RPMI7951 (cell line): ENCODE results near the gene NPC1. TPM values are rescaled to one million over a fixed set of nuclear protein-coding genes. Genes with fewer than 3 reads are reported as not detected.
"Not testable (repeated sequence)": the region's sequence is repeated elsewhere in the genome, so short reads cannot be mapped to it uniquely, and the experiment has no call there.

Experiments
- DNase-seq: peaks from one replicate; pipeline ENCODE4 v3.0.0-alpha.2; 2012; ENCODE audit warnings: low read depth
- total RNA-seq: library from RNA; depleted of rRNA; stranded (reverse); fragments of >200 nt; shearing (Covaris generic); gene quantifications from 2 replicates; pipeline ENCODE4 v1.2.3, GENCODE V29; 2014

NPC1 gene
- total RNA-seq, 1 experiment from 2014 or later = 17.9 TPM

GRCh38 chr18:23609390-23610023 lies 23.2 kb upstream of the NPC1 start:
- DNase-seq = no peak

- no peak for DNase-seq
Measured at GRCh38 chr18:23608211-23608610, 21.9 kb upstream of the NPC1 start.

- DNase-seq = no peak
Measured at GRCh38 chr18:23605941-23606340, 19.6 kb upstream of the NPC1 start.

DNA sequence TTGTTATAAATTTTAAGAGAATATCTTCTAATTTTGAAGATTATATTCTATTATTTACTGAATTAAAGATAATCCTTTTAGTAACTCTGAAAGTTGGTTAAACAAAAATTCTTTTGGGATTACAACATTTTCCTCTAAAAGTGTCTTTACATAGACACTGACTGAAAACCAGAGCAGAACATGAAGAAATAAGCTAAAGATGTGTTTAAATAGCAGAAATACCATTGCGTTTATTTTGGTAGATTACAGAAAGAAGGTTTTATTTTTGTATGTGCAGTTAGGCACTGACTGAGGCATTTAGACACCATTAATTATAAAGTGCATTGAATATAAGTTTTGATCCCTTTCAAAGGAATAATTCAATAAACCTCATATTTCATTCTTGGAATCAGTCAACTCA lies 13.5 kb upstream of the NPC1 start:
- no peak for DNase-seq

DNA sequence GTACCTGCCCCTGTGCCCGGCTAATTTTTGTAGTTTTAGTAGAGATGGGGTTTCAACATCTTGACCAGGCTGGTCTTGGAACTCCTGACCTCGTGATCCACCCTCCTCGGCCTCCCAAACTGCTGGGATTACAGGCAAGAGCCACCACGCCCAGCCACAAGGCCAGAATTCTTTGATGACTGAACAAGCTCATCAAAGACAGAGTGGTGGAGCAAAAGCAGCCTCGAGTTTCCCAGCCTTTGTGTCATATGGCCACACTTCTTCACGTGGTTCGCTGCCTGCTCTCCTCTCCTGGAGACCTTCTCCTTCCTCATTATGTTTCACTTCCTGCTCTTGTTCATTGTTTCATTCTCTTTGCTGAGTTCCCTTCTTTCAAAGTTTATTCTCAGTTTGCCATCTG lies 9.9 kb upstream of the NPC1 start:
- no peak for DNase-seq

- DNase-seq = no peak
Measured at GRCh38 chr18:23595591-23595990, 9.3 kb upstream of the NPC1 start.

DNA sequence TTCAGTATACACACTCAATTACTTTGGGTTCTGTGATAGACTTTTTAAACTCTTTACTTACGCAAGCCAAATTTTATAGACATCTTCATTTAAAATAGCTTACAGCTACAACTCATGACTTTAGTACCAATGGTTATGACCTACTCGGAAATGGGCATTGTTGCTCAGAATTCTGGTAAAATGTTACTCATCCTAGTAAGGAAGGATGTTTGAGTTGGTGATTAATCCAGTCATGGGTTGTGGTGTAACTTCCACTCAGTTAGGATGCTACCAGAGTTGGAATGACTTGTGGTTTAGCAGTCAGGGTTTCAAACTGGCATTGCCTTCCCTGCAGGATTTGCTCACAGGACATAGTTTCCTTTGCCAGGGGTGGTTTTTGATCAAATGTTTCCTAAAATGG lies 7.4 kb upstream of the NPC1 start:
- peak; percentile 89 for DNase-seq

DNA sequence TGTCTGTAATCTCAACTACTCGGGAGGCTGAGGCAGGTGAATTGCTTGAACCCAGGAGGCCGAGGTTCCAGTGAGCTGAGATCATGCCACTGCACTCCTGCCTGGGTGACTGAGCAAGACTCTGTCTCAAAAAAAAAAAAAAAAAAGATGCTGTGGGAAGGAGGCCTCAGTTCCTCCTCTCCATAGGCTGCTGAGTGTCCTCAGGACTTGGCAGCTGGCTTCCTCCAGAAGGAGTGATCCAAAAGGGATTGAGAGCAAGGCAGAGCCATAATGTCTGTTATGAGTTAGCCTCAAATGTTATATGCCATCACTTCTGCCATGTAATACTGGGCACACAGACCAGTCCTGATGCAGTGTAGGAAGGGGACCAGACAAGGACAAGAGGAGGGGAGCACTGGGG lies 6.6 kb upstream of the NPC1 start:
- no peak for DNase-seq

GRCh38 chr18:23591011-23591410 lies 4.7 kb upstream of the NPC1 start:
- no peak for DNase-seq

GRCh38 chr18:23588836-23589560 lies 2.7 kb upstream of the NPC1 start:
- peak; percentile 68 for DNase-seq

GRCh38 chr18:23587220-23587642 lies 925 bp upstream of the NPC1 start:
- DNase-seq = no peak

DNA sequence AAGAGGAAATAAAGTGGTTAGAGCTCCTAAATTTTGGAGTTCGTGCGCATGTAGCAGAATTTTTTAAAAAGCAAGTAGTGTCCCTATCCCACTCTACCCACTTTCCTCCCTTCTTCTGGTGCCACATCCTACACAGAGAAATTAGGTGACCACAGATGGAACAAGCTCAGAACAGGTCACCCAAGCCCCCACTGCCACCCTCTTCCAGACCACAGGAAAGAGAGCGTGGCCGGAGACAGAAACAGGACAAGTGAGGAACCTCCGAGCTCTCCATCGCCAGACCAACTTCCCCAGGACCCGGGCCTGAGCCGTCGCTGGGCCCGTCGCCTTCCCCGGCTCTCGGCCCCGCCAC lies 433 bp downstream of the NPC1 start:
- DNase-seq = no peak

DNA sequence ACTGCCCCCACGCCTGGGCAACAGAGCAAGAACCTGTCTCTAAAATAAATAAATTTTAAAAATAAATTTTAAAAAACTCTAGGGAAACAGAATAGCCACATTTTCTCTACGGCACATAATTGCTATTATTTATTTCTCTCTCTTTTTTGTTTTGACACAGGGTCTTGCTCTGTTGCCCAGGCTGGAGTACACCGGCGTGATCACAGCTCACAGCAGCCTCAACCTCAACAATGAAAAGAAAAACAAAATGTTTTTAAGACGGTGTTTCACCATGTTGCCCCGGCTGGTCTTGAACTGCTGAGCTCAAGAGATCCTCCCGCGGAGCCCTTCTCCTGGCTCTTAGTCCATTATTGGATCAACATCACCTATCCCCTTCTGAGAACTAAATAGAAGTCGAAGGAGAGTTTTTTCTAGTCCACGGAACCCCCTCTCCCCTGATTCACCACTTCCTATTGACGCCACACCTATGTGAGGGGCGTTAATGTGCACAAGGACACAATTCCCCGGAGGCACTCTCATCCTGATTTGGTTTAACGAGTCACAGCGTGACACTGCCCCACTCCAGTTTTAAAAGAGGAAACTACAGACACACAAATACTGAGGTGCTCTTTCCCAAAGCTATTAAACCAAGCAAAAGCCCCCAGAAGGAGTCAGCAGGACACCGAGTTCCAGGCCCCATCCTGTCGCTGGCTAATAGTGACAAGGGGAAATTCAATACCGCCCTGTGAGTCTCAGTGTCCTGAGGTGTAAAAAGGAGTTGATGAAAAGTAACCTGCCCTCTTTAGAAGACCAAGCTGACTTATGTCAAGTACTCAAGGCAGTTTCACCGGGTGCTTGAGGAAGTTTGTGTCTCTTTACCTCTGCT lies 1.1 kb downstream of the NPC1 start:
- DNase-seq = peak; percentile 29

DNA sequence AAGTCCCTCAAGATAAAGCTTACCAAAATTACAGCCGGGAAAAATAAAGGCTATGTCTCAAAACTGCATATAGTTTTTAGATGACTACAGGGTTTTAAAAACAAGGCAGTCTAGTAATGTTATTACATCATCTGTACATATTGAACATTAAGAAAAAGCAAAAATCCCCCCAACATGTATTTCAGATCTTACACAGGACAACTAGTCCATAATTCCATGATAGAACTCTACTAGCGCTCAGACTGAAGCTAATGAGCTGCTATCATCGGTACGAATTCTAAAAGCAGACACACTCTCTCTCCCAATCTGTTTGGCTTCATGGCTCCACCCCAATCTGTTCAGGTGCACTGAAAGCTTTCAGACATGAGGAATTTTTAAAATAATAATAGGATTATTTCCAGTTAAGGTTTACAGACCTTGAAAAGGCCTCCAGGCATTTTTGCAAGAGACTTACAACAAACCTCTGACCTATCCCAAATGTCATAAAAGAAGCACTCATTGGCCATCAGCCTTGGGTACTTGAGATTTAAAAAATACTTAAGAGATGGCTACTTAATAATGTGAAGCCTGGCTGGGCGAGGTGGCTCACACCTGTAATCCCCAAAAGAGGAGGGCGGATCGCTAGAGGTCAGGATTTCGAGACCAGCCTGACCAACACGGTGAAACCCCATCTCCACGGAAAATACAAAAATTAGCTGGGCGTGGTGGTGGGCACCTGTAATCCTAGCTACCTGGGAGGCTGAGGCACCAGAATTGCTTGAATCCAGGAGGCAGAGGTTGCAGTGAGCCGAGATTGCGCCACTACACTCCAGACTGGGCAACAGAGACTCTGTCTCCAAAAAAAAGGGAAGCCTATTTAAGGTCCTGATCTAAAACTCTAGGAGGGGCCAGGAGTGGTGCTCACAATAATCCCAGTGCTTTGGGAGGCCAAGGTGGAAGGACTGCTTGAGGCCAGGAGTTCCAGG lies 2.0 kb downstream of the NPC1 start:
- no peak for DNase-seq

DNA sequence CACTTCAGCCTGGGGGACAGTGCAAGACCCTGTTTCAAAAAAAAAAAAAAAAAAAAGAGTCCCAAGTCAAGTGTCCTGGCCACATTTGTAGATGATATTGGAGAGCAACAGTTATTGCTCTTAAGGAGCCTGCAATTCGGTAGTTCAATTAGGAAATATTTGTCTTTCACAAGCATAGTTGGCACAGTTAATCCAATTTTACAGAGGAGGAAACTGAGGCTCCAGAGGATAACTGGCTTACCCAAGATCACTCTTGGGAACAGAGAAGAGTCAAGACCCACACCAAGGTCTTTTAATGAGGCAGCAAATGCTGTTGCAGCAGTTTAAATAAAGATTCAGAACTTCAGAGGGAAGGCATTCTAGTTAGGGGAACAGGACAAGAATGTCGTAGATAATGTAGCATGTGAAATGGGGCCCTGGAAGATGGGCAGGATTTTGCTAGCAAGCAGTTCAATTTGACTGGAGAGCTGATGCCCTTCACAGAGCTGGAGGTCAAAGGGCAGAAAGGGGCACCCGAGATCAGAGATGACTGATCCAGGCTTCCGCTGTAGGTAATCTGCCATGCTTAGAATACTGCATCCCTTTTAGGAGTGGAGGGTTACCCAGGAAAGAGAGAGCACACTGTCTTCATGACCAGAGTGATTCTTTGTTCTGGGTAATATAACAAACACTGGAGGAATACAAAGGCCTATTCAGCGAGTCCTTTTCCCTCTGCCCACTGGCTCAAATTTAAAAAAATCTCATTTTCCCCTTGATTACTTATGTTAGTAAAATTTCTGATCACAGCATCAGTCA lies 3.0 kb downstream of the NPC1 start:
- DNase-seq = no peak

DNA sequence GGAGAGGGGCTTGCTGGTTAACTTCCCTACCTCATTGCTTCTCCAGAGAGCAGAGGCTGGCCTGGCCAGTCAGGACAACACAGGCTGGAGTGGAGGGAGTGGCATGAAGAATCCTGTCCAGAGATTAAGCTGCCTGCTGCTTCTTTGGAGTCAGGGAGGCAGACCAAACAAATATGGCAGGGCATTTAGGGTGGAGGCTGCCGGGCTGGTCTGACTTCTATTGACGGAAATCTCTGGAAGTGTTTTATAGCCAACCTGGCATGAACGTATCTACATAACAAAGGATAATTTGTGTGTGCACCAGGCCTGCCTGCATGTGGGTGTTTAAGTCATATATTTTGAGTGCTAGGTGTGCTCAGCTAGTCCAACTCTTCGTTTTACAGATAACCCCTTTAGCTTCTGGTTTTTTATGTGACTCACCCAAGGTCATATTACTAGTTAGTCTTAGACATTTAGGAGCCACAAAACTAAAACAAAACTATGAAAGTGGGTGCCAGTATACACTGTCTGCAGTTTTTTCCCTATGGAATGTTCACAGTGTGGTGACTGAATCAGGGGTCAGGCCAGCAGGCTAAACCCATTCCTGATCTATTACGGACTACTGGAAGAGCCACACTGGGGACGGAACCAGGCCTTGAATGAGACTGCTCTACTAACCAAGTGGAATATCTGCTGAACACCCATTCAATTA lies 5.5 kb downstream of the NPC1 start:
- peak; percentile 57 for DNase-seq

DNA sequence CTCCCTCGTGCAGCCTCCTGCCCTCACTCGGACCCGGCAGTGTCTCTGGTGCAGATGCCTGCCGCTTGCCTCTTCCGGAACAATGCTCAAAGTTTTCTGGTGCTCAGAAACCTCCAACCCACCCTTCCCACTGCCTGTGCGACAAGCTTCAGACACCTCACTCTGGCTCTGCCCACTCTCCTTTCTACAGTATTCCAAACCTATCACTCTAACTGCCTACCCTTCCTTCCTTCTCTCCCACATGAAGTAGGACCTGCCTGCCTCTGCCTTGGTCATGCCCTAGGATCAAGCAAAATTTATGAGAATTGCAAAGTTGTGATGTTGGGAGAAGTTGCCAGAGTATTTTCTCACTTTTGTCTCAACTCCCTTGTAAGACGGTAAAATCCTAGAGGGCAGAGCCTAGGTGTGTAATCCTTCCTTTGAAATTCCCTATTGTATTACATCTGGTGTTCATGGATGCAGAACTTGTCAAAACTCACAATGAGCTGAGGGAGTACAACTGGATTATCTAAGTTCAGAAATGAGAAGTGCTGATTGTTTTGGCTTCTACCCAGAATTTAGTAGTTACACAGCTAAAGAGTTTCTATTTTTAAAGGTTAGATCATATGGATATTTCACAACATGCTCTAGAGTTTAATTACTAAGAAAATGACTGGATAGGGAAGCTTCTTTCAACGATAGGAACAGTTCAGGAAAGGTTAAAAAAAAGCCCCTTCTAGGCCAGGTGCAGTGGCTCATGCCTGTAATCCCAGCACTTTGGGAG lies 7.2 kb downstream of the NPC1 start:
- no peak for DNase-seq

DNA sequence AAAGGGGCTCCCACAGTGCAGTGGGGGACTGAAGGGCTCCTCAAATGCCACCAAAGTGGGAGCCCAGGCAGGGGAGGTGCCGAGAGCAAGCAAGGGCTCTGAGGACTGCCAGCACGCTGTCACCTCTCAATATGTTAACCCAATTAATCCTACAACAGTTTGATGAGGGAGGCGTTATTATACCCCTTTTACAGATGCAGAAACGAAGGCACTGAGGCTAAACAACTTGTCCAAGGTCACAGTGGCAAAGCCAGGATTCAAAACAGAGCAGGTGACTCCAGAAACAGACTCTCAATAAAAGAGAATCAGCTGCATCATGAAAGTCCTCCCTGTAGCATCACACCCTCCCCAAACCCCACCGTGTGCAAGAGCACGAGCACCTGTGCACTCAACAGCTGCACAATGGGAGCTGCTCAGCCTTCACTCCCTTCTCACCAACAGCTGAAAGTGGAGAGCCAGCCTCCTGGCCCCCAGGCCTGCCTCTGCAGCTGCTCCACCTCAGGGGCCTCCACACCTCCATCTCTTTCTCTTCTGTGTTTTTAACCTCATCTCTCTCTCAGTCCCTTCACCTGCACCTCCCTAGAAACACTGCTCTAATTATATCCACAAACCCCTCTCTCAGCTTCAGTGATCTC lies 8.1 kb downstream of the NPC1 start:
- no peak for DNase-seq

- DNase-seq = not testable (repeated sequence)
Measured at GRCh38 chr18:23577521-23577920, 8.8 kb downstream of the NPC1 start.
